Vagina (tissue), 2 donors: ENCODE measurements around the gene ETNK2.

Experiments
- CTCF ChIP-seq, 3 experiments: fragments of 450-650 bp in 2 of 3; fragments of 200-600 bp in 1 of 3; sonication (generic) in 1 of 3; IDR thresholded peaks; one replicate each; pipeline ENCODE4 v1.5.1; 2017 to 2019; ENCODE audit warnings: antibody characterized with exemption in 3 of 3, mild to moderate bottlenecking in 2 of 3, moderate library complexity in 2 of 3
- POLR2A ChIP-seq, 2 donors: fragments of 450-650 bp; IDR thresholded peaks; one replicate each; pipeline ENCODE4 v1.6.1; 2017; ENCODE audit warnings: antibody characterized with exemption in 2 of 2, mild to moderate bottlenecking in 2 of 2, moderate library complexity in 2 of 2

GRCh38 chr1:204157962-204158361, 6.1 kb upstream of the ETNK2 start:
- TF ChIP-seq CTCF (IDR thresholded peaks at IDR 0.05) (no peak), POLR2A (IDR thresholded peaks at IDR 0.05) (no peak)
